OCI-LY3 (cell line): ENCODE measurements around the gene LILRA1.

Experiments used
- H2AFZ ChIP-seq: fragments of 200-600, 300-600 bp; shearing (Covaris generic); 2 replicates; pipeline ENCODE4 v1.6.0; 2014; ENCODE audit warnings: antibody characterized with exemption, low read depth, low read length
- H3K27ac ChIP-seq: fragments of 200-600, 300-600 bp; sonication (generic); 2 replicates; pipeline ENCODE4 v1.5.1; 2014; ENCODE audit warnings: mild to moderate bottlenecking, low read length, moderate library complexity, mixed read lengths
- H3K27me3 ChIP-seq: fragments of 200-600, 300-600 bp; sonication (generic); 2 replicates; pipeline ENCODE4 v1.6.1; 2014; ENCODE audit warnings: low read depth, low read length, mixed read lengths
- H3K36me3 ChIP-seq: fragments of 200-600, 300-600 bp; sonication (generic); replicated peaks from 2 replicates; pipeline ENCODE3; 2014; ENCODE audit warnings: low read depth, low read length, mixed read lengths
- H3K4me1 ChIP-seq: fragments of 300-600, 200-600 bp; sonication (generic); 2 replicates; pipeline ENCODE4 v1.6.1; 2014; ENCODE audit warnings: low read length, mixed read lengths
- H3K4me2 ChIP-seq: fragments of 200-600, 300-600 bp; sonication (generic); 2 replicates; pipeline ENCODE4 v1.6.1; 2014; ENCODE audit warnings: low read length, mixed read lengths
- H3K4me3 ChIP-seq: fragments of 300-600, 200-600 bp; sonication (generic); 2 replicates; pipeline ENCODE4 v1.5.1; 2014; ENCODE audit warnings: antibody characterized with exemption, mild to moderate bottlenecking, low read length, moderate library complexity
- H3K79me2 ChIP-seq: fragments of 300-600, 200-600 bp; shearing (Covaris generic); 2 replicates; pipeline ENCODE4 v1.6.1; 2014; ENCODE audit warnings: mild to moderate bottlenecking, low read length, mixed read lengths
- H3K9ac ChIP-seq: fragments of 300-600, 200-600 bp; shearing (Covaris generic); 2 replicates; pipeline ENCODE4 v1.6.0; 2014; ENCODE audit warnings: mild to moderate bottlenecking, low read length, moderate library complexity
- H3K9me3 ChIP-seq: fragments of 200-600, 300-600 bp; shearing (Covaris generic); 2 replicates; pipeline ENCODE4 v1.6.1; 2014; ENCODE audit warnings: low read length, mixed read lengths; ENCODE audit not compliant: insufficient read depth
- H4K20me1 ChIP-seq: fragments of 200-600, 300-600 bp; sonication (generic); 2 replicates; pipeline ENCODE4 v1.6.1; 2016; ENCODE audit warnings: low read length, mixed read lengths; ENCODE audit not compliant: insufficient read depth
- CTCF ChIP-seq: fragments of 200-600, 300-600 bp; sonication (generic); IDR thresholded peaks from 2 replicates; pipeline ENCODE4 v1.5.1; 2014; ENCODE audit warnings: antibody characterized with exemption, low read length, low read depth
- EZH2phosphoT487 ChIP-seq: fragments of 200-600 bp; shearing (Covaris generic); IDR thresholded peaks from 2 replicates; pipeline ENCODE4 v1.6.1; 2018; ENCODE audit warnings: antibody characterized with exemption, mixed run types, low read depth

LILRA1 gene

GRCh38 chr19:54609356-54609791 is 15.9 kb downstream of the LILRA1 start:
- no peaks in the 10 kb centered on the region for H3K79me2 ChIP-seq
- no peak overlapping the region for H3K4me2 ChIP-seq
- H3K27me3 ChIP-seq = no peaks in the 10 kb centered on the region
- H2AFZ ChIP-seq = no peak overlapping the region
- H4K20me1 ChIP-seq = no peaks in the 10 kb centered on the region
- H3K9ac ChIP-seq = no peak overlapping the region
- H3K9me3 ChIP-seq = peaks cover 29% of the 10 kb centered on the region
- peaks cover 43% of the 10 kb centered on the region for H3K4me1 ChIP-seq
- H3K36me3 ChIP-seq = peaks cover 12% of the 10 kb centered on the region
- H3K27ac ChIP-seq = no peak overlapping the region
- TF ChIP-seq EZH2phosphoT487 (no peak), CTCF (no peak)
- no peak overlapping the region for H3K4me3 ChIP-seq

GRCh38 chr19:54612428-54612827 is 19.0 kb downstream of the LILRA1 start:
- H2AFZ ChIP-seq = no peak overlapping the region
- no peaks in the 10 kb centered on the region for H3K27me3 ChIP-seq
- H4K20me1 ChIP-seq = no peaks in the 10 kb centered on the region
- TF ChIP-seq CTCF = no peak
- no peak for TF ChIP-seq EZH2phosphoT487
- H3K9me3 ChIP-seq = peaks cover 23% of the 10 kb centered on the region
- no peak overlapping the region for H3K4me3 ChIP-seq
- H3K36me3 ChIP-seq = no peaks in the 10 kb centered on the region
- no peak overlapping the region; the same call in 1 of the 2 replicates for H3K9ac ChIP-seq
- H3K27ac ChIP-seq = peak overlapping the region; percentile 48
- peaks cover 40% of the 10 kb centered on the region for H3K4me1 ChIP-seq
- H3K79me2 ChIP-seq = no peaks in the 10 kb centered on the region
- H3K4me2 ChIP-seq = peak overlapping the region; percentile 39

- Histone ChIP-seq H3K4me2 (no peak overlapping the region), H3K9me3 (peaks cover 23% of the 10 kb centered on the region), H3K27ac (no peak overlapping the region), H2AFZ (no peak overlapping the region), H4K20me1 (no peaks in the 10 kb centered on the region), H3K9ac (no peak overlapping the region), H3K4me1 (peaks cover 31% of the 10 kb centered on the region), H3K27me3 (no peaks in the 10 kb centered on the region), H3K79me2 (no peaks in the 10 kb centered on the region), H3K36me3 (no peaks in the 10 kb centered on the region), H3K4me3 (no peak overlapping the region)
- TF ChIP-seq CTCF = no peak
- TF ChIP-seq EZH2phosphoT487 = no peak
Measured at GRCh38 chr19:54614726-54615125, 21.3 kb downstream of the LILRA1 start.

GRCh38 chr19:54616057-54616456 is 22.6 kb downstream of the LILRA1 start:
- Histone ChIP-seq H3K9ac (peak overlapping the region; percentile 27; the same call in 1 of the 2 replicates), H3K79me2 (no peaks in the 10 kb centered on the region; the same call in 1 of the 2 replicates), H3K27ac (peak overlapping the region; percentile 81), H3K27me3 (no peaks in the 10 kb centered on the region), H4K20me1 (no peaks in the 10 kb centered on the region), H3K9me3 (peaks cover 20% of the 10 kb centered on the region), H3K4me1 (peaks cover 31% of the 10 kb centered on the region), H2AFZ (0 out of 2 replicates have a peak overlapping the region, but pooled peaks have one; percentile 57), H3K4me2 (peak overlapping the region; percentile 49), H3K4me3 (peak overlapping the region; percentile 53; the same call in 1 of the 2 replicates), H3K36me3 (peaks cover 3% of the 10 kb centered on the region)
- TF ChIP-seq EZH2phosphoT487 (no peak), CTCF (no peak)
